NCI-H1092 treated with DMSO at 0.1 percent for 48 hours (cell line): ENCODE results near the gene ASB18.
"Not testable (repeated sequence)": the region's sequence is repeated elsewhere in the genome, so short reads cannot be mapped to it uniquely, and the experiment has no call there.

ENCODE experiments used
- DNase-seq: peaks from one replicate; lab custom pipeline; 2025; lab: John Stamatoyannopoulos, UW

Gene ASB18

DNA sequence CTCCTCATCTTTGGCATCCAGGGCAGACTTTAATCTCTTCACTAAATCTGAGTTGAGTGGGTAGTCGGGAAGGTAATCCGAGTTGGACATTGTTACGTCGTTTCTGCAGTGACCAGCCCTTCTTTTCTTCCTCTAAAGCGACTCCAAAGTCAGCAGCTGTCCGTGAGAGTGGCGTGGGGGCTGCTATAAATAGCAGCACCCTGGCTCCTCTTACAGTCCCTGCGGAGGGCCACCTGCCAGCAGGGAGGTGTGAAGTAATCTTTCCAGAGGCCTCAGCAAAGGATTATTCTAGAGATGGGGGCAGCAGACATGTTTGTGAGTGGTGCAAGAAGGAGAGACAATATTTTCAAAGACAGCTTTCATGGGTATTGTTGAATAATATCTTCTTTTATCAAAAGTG, at the start of gene ASB18:
TSS of gene ASB18 (minus strand) at position 151 of the 400 bp plus-strand sequence. CDS start at position 90, 61 bp downstream.
- DNase-seq: no peak

- no peak for DNase-seq
Measured at GRCh38 chr2:236311286-236311685, 47.1 kb upstream of the ASB18 start.

DNA sequence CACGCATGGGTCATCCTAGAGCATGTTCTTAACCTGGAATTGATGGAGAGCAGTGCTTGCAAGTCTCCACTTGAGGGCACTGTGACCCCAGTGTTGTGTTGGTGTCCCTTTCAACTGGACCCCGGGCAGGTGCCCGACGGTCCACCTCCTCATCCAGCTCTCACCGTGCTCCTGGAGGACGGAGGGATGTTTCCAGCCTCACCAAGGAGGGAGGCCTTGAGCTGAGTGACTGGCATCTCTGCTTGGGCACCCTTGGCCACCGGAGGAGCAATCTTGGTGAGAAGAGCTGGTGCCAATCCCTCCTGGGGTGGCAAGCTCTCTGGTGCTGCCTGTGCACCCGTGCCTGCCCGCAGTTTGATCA, 45.4 kb upstream of the ASB18 start:
- peak; percentile 30 for DNase-seq

- no peak for DNase-seq
Measured at GRCh38 chr2:236308855-236309668, 44.9 kb upstream of the ASB18 start.

- no peak for DNase-seq
Measured at GRCh38 chr2:236307641-236308040, 43.4 kb upstream of the ASB18 start.

DNA sequence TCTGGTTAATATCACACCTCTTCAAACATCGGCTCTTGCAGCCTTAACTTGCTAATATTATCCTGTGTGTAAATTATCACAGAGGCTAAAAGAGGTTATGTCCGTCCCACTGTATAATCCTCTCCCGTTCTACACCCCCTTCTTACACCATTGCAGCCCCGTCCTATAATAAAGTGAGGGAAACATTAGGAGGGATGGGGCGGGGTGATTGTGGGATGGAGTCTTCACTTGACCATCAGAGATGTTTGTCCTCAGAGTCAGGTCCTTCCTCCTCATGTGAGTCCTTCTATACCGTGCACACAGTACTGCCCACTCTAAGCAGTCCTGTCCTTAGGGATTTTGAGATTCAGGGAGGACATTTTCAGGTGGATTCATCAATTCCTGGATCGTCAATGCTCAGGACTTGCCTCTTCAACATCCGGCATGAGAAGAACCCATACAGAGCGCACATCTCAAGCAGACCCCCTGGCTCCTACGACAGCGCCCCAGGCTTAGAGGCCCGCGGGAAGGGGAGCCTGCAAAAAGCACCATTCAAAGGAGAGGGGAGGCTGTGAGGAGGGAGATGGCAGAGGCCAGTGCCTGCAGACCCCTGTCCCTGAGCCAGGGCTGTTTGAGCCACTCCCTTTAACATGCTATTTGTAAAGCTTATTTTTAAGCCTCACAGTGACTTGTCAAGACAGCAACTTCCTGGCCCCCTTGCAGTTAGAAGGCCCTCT, 42.8 kb upstream of the ASB18 start:
- DNase-seq: no peak

GRCh38 chr2:236305964-236306605, 41.9 kb upstream of the ASB18 start:
- DNase-seq: no peak

- no peak for DNase-seq
Measured at GRCh38 chr2:236305531-236305930, 41.3 kb upstream of the ASB18 start.

DNA sequence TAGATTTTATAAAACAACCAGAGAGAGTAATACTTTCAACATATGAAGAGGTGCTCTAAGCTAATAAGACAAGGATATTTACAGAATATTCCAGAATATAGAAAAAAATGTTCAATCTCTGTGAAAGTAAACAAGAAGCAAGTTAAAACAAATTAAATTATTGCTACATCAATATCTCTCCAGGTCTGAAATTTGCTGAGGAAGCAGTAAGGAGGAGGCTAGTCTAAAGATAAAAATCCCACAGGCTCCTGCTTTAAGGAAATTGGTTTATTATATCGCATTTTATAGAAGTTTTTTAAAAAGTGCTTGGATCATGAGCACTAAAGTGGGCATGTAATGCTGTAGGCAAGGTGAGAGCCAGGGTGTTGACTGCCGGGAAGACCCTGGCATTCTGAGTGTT, 39.7 kb upstream of the ASB18 start:
- DNase-seq: no peak

DNA sequence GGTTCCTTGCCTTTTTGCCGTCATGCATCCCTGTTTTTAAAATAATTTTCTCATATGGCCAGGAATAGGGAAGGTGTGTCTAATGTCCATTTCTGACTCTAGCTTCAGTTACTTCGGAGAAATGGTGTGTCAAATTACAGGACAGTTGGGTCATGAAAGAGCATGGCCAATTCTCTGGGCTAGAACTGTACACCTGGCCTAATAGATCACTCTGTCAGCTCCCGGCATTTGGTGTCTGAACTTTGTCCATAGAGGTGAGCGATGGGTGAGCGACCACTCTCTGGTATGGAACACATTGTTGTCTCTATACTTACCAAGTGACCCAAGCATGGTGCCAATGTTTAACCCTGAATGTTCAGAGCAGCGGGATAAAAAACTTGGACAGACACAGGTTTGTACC, 38.3 kb upstream of the ASB18 start:
- DNase-seq: no peak

GRCh38 chr2:236298924-236299475, 34.8 kb upstream of the ASB18 start:
- no peak for DNase-seq

DNA sequence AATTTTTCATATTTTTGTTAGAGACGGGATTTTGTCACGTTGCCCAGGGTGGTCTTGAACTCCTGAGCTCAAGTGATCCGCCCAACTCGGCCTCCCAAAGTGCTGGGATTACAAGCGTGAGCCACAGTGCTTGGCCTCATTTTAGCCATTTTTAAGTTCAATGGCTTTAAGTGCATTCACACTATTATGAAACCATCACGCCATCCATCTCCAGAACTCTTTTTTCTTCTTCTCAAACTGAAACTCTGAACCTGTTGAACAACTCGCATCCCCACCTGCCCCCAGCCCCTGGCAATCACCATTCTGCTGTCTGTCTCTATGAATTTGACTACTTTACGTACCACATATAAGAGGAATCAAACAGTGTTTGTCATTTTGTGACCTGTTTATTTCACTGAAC, 31.3 kb upstream of the ASB18 start:
- no peak for DNase-seq

GRCh38 chr2:236294647-236295046, 30.4 kb upstream of the ASB18 start:
- no peak for DNase-seq

GRCh38 chr2:236293241-236293810, 29.1 kb upstream of the ASB18 start:
- DNase-seq: no peak

GRCh38 chr2:236291911-236292310, 27.7 kb upstream of the ASB18 start:
- DNase-seq: no peak

DNA sequence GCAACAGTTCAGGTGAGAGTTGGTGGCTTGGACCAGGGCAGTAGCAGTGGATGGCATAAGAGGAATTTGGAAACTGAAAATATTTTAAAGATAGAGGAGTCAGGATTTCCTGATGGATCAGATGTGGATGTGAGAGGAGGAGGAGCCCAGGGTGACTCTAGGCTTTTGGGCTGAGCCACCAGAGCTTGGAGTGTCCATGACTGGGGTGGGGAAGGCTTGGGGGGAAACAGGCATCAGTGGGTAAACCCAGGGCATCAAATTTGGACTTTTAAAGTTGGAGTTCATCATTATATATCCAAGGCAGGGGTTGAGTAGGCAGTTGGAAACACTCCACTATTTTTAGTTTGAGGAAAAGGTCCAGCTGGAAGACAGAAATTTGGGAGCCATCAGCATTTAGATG, 27.3 kb upstream of the ASB18 start:
- no peak for DNase-seq

DNA sequence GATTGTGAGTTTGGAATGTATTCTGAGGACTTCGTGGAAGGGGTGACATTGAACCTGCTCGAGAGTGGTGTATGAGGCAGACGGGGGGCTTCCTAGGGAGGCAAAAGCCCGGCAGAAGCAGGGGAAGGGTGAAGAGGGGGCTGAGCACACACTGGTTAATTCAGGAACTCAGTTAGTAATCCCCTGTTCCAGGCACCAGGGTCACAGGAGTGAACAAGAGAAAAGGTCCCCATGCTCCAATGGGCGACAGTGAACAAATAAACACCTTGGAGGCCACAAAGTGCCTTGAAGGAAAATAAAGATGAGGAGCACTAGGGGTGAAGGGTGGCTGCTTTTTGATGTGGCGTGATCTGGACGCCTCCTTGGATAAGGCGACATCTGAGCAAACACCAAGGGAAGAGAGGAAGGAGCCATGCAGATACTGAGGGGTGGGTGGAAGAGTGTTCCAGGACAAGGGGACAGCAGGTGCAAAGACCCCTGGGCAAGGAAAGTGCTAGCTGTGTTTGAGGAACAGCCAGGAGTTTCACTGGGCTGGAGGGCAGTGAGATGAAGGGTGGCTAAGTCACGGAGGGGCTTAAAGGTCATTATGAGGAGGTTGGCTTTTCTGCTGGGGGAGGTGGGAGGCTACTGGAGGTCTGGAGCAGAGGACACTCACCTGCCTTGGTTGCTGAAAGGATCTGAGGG, 26.7 kb upstream of the ASB18 start:
- no peak for DNase-seq

- no peak for DNase-seq
Measured at GRCh38 chr2:236289766-236290462, 25.7 kb upstream of the ASB18 start.

GRCh38 chr2:236288373-236288772, 24.2 kb upstream of the ASB18 start:
- not testable (repeated sequence) for DNase-seq

- no peak for DNase-seq
Measured at GRCh38 chr2:236287656-236288055, 23.4 kb upstream of the ASB18 start.

DNA sequence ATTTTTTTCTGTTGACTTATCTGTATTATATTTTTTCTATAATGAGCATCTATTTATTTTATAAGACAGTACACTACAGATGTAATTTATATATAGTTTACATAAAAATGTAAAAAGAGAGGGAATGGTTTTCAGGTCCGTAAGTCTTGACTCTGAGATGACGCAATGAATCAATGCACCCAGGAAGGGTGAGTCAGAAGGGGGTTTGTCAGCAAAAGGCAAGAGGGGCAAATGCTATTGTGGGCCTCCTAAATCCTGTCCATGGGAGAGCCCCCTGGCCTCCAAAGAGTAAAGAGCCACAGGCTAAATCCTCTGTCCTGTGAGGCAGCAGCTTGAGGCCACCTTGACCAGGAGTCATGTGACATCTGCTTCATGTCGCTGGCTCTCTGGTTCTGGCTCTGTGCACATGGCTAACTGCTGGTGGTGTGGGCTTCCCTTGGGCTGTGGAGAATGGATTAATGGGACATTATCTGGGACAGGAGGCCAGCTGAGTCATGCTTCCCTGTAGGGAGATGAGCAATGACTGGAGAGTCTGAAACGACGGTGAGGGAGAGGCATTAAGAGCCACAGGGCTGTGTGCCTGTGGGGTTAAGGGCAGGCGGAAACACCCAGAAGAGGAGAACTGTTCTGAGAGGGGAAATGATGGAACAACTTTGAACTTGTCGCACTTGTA, 22.8 kb upstream of the ASB18 start:
- no peak for DNase-seq
